GM12878 (cell line): Measurements from ENCODE around the gene RTL9.

ENCODE experiments used
- BHLHE40 ChIP-seq, 2 experiments: fragments of 450-650 bp in 1 of 2; IDR thresholded peaks; 2 replicates each; pipeline ENCODE4 v1.6.1; 2011 to 2017; ENCODE audit warnings: low read depth in 2 of 2, borderline replicate concordance in 1 of 2, improper control_type of control experiment in 1 of 2, low read length in 1 of 2, mild to moderate bottlenecking in 1 of 2
- CREM ChIP-seq: IDR thresholded peaks from 2 replicates; pipeline ENCODE4 v1.6.1; 2014; ENCODE audit warnings: antibody characterized with exemption, low read depth
- EP300 ChIP-seq, 2 experiments: fragments of 150-350 bp in 1 of 2; IDR thresholded peaks; 2 replicates each; pipeline ENCODE4 v1.6.1; 2011 to 2012; ENCODE audit warnings: low read depth in 2 of 2, low read length in 2 of 2, borderline replicate concordance in 1 of 2, improper control_type of control experiment in 1 of 2, inconsistent platforms in 1 of 2; ENCODE audit not compliant: control insufficient read depth in 1 of 2
- JUND ChIP-seq: IDR thresholded peaks from 2 replicates; pipeline ENCODE4 v1.6.1; 2012; ENCODE audit warnings: low read depth, mild to moderate bottlenecking, low read length, improper control_type of control experiment, moderate library complexity
- RAD21 ChIP-seq: IDR thresholded peaks from 2 replicates; pipeline ENCODE4 v1.6.1; 2011; ENCODE audit warnings: mild to moderate bottlenecking, low read depth, low read length, moderate library complexity; ENCODE audit not compliant: insufficient read depth
- SIX5 ChIP-seq: IDR thresholded peaks from 2 replicates; pipeline ENCODE4 v1.6.1; 2011; ENCODE audit warnings: mild to moderate bottlenecking, low read depth, low read length, moderate library complexity; ENCODE audit not compliant: severe bottlenecking
- SRF ChIP-seq, 2 experiments: IDR thresholded peaks; 2 replicates each; pipeline ENCODE4 v1.6.1; 2011; ENCODE audit warnings: low read depth in 2 of 2, low read length in 2 of 2, mild to moderate bottlenecking in 1 of 2, moderate library complexity in 1 of 2
- STAT3 ChIP-seq: IDR thresholded peaks from 2 replicates; pipeline ENCODE4 v1.6.1; 2011; ENCODE audit warnings: low read depth, low read length, improper control_type of control experiment
- TF ChIP-seq, protein P1 (sequence below), 3 experiments: IDR thresholded peaks in 2 of 3; conservative IDR thresholded peaks in 1 of 3; 2 replicates each; pipeline ENCODE4 v1.5.1; 2011; ENCODE audit warnings: low read depth in 3 of 3, low read length in 3 of 3, mild to moderate bottlenecking in 3 of 3, control low read depth in 2 of 3, moderate library complexity in 2 of 3, inconsistent platforms in 1 of 3, mixed read lengths in 1 of 3; ENCODE audit not compliant: control insufficient read depth in 2 of 3, insufficient read depth in 1 of 3; ENCODE audit errors: extremely low read depth in 1 of 3
- TF ChIP-seq, protein P2 (sequence below): IDR thresholded peaks from 2 replicates; pipeline ENCODE4 v1.6.1; 2012; ENCODE audit warnings: low read depth, low read length, improper control_type of control experiment

DNA sequence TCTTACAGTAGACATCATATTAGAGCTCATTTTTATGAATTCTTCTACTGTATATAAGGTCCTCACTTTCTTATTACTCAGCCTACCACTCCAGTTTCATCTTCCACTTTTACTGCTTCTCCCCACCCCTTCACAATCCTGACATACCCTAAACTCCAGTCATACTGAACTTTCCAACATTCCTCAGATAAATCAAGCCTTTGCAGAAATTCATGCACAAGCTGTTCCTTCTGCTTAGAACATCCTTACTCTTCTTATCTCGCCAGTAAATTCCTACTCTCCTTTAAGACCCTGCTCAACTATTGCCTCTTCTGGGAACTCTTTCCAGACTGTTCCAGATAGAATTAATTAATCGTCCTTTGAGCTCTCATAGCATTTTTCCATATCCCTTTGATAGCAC, 24.8 kb downstream of the RTL9 start:
- TF ChIP-seq CREM (no peak), RAD21 (no peak), SRF (IDR thresholded peaks at IDR 0.05; ENCODE audit: low read depth in 2 of 2, low read length in 2 of 2) (no peak), BHLHE40 (IDR thresholded peaks at IDR 0.05; ENCODE audit: borderline replicate concordance in 1 of 2, low read depth in 2 of 2, low read length in 1 of 2) (no peak), STAT3 (no peak), EP300 (IDR thresholded peaks at IDR 0.05; ENCODE audit: borderline replicate concordance in 1 of 2, control insufficient read depth in 1 of 2, low read depth in 2 of 2, low read length in 2 of 2) (no peak), JUND (no peak), SIX5 (no peak)
- TF ChIP-seq, protein P1, sequence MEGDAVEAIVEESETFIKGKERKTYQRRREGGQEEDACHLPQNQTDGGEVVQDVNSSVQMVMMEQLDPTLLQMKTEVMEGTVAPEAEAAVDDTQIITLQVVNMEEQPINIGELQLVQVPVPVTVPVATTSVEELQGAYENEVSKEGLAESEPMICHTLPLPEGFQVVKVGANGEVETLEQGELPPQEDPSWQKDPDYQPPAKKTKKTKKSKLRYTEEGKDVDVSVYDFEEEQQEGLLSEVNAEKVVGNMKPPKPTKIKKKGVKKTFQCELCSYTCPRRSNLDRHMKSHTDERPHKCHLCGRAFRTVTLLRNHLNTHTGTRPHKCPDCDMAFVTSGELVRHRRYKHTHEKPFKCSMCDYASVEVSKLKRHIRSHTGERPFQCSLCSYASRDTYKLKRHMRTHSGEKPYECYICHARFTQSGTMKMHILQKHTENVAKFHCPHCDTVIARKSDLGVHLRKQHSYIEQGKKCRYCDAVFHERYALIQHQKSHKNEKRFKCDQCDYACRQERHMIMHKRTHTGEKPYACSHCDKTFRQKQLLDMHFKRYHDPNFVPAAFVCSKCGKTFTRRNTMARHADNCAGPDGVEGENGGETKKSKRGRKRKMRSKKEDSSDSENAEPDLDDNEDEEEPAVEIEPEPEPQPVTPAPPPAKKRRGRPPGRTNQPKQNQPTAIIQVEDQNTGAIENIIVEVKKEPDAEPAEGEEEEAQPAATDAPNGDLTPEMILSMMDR (IDR thresholded peaks at IDR 0.05 in 2 of 3, conservative IDR thresholded peaks at IDR 0.05 in 1 of 3; ENCODE audit: control insufficient read depth in 2 of 3, extremely low read depth in 1 of 3, insufficient read depth in 1 of 3, low read depth in 3 of 3, low read length in 3 of 3) = no peak
- TF ChIP-seq, protein P2, sequence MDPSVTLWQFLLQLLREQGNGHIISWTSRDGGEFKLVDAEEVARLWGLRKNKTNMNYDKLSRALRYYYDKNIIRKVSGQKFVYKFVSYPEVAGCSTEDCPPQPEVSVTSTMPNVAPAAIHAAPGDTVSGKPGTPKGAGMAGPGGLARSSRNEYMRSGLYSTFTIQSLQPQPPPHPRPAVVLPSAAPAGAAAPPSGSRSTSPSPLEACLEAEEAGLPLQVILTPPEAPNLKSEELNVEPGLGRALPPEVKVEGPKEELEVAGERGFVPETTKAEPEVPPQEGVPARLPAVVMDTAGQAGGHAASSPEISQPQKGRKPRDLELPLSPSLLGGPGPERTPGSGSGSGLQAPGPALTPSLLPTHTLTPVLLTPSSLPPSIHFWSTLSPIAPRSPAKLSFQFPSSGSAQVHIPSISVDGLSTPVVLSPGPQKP = no peak
